Fibroblast of villous mesenchyme (primary cell): ENCODE results near the gene MYO16. TPM values are rescaled to one million over a fixed set of nuclear protein-coding genes. Genes with fewer than 3 reads are reported as not detected.

Experiments used
- DNase-seq: peaks from one replicate; pipeline ENCODE4 v3.0.0-alpha.2; 2010; ENCODE audit warnings: low read depth
- H3K4me3 ChIP-seq: 2 replicates; pipeline ENCODE4 v1.5.1; 2011; ENCODE audit warnings: low read depth, mild to moderate bottlenecking, low read length
- total RNA-seq: library from RNA; depleted of rRNA; stranded (reverse); fragments of >200 nt; gene quantifications from 2 replicates; pipeline ENCODE4 v1.2.3, GENCODE V29; 2012
- TF ChIP-seq, protein P1 (sequence below): IDR thresholded peaks from 2 replicates; pipeline ENCODE4 v1.5.1; 2012; ENCODE audit warnings: low read depth, mild to moderate bottlenecking, low read length; ENCODE audit not compliant: insufficient read depth

The MYO16 gene
- total RNA-seq, 1 donor: 0.86 TPM

DNA sequence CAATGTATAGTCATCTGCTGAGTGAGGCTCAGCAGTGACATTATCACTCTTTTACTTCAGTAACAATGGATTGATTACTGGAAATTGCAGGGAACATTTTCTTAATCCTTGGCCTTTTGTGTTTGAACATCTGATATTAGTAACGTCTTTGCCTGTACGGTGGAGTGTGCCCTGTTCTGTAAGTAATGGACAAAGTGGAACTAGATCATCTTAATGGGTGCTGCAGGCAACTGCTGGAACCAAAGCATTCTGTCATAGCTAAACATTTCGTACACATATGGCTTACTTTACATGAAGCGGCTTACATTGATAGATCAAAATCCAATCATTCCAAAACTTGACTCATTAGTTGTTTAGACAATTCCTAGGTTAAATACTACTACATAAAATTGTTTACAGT lies 114.1 kb downstream of the MYO16 start:
- no peak for DNase-seq
- no peak overlapping the region for H3K4me3 ChIP-seq
- TF ChIP-seq, protein P1, sequence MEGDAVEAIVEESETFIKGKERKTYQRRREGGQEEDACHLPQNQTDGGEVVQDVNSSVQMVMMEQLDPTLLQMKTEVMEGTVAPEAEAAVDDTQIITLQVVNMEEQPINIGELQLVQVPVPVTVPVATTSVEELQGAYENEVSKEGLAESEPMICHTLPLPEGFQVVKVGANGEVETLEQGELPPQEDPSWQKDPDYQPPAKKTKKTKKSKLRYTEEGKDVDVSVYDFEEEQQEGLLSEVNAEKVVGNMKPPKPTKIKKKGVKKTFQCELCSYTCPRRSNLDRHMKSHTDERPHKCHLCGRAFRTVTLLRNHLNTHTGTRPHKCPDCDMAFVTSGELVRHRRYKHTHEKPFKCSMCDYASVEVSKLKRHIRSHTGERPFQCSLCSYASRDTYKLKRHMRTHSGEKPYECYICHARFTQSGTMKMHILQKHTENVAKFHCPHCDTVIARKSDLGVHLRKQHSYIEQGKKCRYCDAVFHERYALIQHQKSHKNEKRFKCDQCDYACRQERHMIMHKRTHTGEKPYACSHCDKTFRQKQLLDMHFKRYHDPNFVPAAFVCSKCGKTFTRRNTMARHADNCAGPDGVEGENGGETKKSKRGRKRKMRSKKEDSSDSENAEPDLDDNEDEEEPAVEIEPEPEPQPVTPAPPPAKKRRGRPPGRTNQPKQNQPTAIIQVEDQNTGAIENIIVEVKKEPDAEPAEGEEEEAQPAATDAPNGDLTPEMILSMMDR: no peak

DNA sequence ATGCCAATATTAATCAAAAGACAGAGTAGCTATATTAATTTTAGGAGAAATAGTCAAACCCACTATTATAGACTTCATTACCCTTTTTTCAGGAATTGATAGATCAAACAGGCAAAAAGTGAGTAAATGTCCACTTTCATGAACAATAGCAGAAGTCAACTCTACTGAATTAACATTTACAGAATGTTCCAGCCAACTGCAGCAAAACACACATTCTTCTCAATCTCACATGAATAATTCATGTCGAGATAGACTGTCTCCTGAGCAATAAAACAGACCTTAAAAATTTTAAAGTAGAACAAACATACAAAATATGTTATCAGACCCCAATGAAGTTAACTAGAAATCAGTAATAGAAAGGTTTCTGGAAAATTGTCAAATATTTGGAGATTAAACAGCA lies 118.4 kb downstream of the MYO16 start:
- TF ChIP-seq, protein P1: no peak
- H3K4me3 ChIP-seq: no peak overlapping the region
- no peak for DNase-seq

DNA sequence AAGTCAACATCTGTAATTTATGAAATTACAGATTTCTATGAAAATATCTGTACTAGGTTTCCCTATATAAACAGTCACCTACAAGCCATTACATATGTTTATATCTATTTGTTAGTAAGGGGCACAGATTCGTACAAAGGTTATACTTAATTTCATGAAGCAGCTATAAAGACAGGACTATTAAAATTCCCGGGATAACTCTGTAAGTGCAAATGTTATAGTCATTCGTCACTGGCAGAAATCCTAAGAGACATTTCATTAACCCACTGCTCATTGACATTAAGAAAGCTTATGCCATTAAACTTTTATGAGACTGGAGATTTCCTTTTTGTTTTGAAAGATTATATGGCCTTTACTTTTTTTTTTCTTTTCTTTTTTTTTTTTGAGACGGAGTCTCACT lies 122.9 kb downstream of the MYO16 start:
- DNase-seq: peak; percentile 44
- no peak overlapping the region for H3K4me3 ChIP-seq
- TF ChIP-seq, protein P1: no peak

DNA sequence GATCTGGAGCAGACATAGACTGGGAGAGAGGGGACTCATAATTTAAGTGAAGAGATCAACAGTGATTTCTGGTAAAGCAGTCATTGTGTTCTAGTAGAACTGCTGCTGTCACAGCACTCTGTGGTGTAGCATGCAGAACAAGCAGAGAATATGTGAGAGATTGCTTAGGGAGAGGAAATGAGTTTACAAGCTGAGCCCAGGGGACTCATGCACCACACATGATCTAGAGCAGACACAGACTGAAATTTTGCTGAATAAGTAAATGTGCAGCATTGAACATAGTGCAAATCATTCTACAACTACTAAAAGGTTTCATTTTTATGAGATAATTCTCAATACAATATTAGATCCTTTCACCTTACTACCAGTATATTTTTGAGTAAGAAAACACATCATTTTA lies 125.7 kb downstream of the MYO16 start:
- TF ChIP-seq, protein P1: no peak
- H3K4me3 ChIP-seq: no peak overlapping the region
- peak; percentile 1 for DNase-seq

DNA sequence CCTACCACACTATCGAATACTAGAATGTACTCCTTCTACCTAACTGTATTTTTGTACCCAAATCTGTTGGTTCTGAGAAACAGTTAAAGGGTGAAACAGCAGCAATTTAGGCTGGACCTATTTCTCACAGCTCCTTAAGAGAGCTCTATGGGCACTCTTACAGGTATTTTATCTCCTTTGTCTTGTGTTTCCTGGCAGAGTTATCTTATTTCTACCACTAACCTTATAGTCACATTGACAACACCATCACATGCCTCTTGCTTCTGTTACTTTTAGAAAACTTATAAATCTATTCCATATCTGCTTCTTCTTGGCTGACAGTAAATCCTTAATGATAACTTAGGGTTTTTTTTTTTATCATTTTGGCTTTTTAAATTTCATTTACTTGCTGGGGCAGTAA lies 130.7 kb downstream of the MYO16 start:
- H3K4me3 ChIP-seq: no peak overlapping the region
- DNase-seq: no peak
- TF ChIP-seq, protein P1: no peak

DNA sequence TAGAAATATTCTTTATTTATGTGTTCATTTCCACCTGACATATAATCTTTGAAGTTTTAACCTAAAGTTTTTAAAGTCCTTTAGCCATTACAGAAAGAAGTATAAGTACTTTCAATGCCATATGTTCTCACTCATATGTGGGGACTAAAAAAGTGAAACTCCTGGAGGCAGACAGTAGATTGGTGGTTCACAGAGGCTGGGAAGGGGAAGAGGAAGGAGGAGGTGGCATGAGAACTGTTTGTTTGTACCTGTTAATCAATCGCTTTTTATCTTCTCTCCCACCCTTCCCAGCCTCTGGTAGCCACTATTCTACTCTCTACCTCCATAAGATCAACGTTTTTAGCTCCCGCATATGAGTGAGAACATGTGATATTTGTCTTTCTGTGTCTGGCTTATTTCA lies 131.1 kb downstream of the MYO16 start:
- DNase-seq: no peak
- TF ChIP-seq, protein P1: no peak
- no peak overlapping the region for H3K4me3 ChIP-seq

DNA sequence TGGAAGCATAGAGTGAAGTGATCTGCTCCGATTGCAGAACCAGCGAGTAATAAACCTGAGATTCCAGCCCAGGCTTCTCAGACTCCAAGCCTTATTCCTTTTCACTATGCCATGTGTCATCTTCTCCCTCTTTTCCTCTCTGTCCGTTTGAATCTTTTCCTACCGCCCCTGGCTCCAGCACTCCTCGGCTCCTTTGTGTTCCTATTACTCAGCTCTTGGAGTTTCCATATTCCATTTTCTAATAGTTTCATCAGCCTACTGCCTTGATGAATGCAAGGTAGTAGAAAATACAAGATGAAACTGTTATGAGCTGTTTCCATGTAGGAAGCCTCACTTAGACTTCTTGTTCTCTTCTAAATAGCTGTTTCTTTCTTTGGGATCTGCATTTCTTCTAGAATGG lies 138.6 kb downstream of the MYO16 start:
- H3K4me3 ChIP-seq: no peak overlapping the region
- DNase-seq: no peak
- TF ChIP-seq, protein P1: no peak
